GM18873 (cell line): Measurements from ENCODE around the gene RNF31.
A peak's percentile ranks its signal among the peaks of the same experiment; 100 is the strongest.

Experiments used
- ATAC-seq: cut with Tn5 transposase; IDR thresholded peaks from one replicate; pipeline ENCODE4 v1.9.1; 2021; ENCODE audit warnings: mild to moderate bottlenecking, moderate library complexity, moderate number of reproducible peaks; ENCODE audit not compliant: unreplicated experiment, low FRiP score

Gene RNF31

GRCh38 chr14:24155100-24155499 is 7.8 kb downstream of the RNF31 start:
- no peak for ATAC-seq

DNA sequence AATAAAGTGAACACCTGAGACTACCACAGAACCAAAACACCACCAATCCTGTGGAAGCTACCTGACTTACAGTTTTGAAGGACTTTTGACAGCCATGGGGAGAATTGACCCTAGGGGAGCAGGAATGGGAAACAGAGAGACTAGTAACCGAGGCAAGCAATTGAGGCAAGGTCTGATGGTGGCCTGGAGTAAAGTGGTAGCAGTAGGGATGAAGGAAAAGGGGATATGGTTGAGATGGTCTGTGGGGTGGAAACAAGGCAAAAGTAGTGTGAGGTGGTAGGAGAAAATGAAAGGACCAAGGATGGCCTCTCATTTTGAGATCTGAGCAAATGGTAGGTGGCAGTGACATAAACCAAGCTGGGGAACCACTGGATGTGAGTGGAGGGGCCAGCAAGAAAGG is 9.5 kb downstream of the RNF31 start:
- ATAC-seq, result no peak

DNA sequence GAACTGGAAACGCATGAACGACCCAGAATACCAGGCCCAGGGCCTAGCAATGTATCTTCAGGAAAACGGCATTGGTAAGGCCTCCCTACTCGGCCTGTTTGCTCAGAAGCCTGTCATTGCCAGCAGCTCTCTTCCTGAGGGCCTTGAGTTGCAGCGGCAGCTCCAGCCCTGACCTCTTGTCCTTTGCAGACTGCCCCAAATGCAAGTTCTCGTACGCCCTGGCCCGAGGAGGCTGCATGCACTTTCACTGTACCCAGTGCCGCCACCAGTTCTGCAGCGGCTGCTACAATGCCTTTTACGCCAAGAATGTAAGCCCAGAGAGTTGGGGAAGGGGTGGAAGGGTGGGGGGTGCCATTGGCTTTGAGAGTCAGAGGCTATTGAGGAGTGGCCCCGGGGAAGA is 10.0 kb downstream of the RNF31 start:
- ATAC-seq, result no peak

DNA sequence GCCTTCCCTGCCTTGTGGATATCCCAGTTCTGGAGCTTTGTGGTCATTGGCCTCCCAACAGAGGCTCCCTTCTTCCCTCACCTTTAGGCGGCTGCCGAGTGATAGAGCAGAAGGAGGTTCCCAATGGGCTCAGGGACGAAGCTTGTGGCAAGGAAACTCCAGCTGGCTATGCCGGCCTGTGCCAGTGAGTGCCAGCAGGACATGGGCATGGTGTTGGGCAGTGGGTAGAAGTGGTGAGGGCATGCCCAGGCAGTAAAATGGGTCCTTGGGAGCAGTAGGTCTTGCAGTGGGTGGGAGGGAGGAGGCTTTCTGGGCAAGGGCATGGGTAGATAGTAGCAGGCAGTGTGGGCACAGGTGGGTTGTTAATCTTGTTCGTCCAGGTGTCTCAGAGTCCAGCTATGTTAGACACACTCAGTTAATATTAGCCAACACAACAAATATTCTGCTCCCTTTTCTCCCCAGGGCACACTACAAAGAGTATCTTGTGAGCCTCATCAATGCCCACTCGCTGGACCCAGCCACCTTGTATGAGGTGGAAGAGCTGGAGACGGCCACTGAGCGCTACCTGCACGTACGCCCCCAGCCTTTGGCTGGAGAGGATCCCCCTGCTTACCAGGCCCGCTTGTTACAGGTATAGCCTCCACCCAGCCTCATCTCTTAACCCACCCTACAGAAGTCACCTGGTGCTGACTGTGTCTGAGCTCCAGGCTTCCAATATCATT is 12.6 kb downstream of the RNF31 start:
- ATAC-seq, result no peak

DNA sequence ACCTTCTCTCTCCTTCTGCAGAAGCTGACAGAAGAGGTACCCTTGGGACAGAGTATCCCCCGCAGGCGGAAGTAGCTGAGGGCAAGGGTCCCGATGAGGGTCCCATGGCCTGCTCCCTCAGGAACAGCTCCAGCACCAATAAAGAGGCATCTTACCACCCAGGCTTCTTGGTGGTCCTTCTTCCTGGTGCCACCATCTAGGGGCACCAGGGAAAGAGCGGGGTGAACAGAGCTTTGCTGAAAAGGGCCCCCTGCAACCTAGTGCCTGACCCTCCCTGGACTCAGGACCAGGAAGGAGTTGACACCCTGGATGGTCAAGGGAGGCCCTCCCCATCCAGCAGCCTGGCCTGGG is 13.2 kb downstream of the RNF31 start:
- peak; percentile 3 for ATAC-seq

DNA sequence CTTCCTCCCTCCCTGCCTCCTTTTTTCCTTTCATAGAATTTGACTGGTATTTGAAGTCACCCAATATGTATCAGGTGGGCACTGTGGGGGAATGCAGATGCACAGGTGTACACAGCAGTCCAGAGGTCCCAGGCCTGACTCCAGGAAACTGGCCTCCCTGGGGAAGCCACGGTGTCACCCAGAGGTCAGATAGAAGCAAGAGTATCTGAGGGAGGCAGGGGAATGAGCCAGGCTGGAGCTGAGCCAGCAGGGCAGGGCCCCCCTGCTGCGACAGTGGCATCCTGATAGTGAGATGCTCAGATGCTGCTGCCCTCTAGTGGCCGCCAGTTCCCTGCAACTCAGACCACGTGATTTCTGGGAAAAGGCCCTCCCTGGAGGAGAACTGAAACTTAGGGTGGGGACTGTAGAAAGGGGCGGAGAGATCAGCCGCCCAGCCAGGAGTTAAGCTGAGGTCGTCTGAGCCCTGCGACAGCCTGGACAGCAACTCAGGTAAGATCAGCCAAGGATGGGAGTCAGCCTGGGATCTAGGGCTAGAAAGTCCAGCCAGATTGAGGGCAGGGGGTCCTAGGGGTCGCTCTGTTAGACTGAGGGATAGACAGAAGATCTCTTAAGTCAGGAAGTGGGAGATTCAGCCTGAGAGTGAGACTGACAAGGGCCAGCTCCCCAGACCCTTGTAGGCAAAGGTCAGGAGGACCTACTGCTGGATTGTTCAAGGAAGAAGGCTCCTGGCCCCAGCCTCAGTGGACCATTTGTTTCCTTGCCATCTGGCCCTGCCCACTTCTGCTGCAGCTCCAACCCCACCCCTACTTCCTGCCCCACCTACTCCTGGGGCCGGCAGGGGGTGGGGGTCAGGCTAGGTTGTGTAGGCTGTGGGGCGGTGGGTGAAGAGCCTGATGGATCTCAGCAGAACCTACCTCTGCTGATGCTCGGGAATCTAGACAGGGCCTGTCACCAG is 13.8 kb downstream of the RNF31 start, which contains the start of gene IRF9:
IRF9 (plus strand) TSS at position 416 of the 955 bp plus-strand sequence. CDS start 880 bp downstream, outside the sequence.
- ATAC-seq, result peak; percentile 66

DNA sequence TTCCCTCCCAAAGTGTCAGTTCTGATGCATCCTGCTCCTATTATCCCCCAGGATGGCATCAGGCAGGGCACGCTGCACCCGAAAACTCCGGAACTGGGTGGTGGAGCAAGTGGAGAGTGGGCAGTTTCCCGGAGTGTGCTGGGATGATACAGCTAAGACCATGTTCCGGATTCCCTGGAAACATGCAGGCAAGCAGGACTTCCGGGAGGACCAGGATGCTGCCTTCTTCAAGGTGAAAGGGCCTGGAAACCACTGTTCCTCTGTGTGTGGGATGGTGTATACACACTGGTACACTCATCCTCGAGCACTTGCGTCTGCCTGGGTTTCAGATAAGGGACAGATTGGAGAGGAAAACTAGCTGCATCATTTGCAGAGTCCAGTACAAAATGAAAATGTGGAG is 14.8 kb downstream of the RNF31 start:
- no peak for ATAC-seq

DNA sequence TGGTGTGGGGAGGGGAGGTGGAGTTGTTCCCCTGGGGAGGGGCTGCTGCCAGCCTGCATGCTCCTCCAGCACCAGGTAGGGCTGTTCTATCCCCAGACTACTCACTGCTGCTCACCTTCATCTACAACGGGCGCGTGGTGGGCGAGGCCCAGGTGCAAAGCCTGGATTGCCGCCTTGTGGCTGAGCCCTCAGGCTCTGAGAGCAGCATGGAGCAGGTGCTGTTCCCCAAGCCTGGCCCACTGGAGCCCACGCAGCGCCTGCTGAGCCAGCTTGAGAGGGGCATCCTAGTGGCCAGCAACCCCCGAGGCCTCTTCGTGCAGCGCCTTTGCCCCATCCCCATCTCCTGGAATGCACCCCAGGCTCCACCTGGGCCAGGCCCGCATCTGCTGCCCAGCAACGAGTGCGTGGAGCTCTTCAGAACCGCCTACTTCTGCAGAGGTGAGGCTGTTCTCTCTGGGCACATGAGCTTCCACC is 17.3 kb downstream of the RNF31 start:
- ATAC-seq, result no peak

- ATAC-seq, result no peak
These were observed 18.5 kb downstream of the RNF31 start for GRCh38 chr14:24165785-24166184.

GRCh38 chr14:24167469-24168114 is 20.3 kb downstream of the RNF31 start:
- ATAC-seq, result no peak

DNA sequence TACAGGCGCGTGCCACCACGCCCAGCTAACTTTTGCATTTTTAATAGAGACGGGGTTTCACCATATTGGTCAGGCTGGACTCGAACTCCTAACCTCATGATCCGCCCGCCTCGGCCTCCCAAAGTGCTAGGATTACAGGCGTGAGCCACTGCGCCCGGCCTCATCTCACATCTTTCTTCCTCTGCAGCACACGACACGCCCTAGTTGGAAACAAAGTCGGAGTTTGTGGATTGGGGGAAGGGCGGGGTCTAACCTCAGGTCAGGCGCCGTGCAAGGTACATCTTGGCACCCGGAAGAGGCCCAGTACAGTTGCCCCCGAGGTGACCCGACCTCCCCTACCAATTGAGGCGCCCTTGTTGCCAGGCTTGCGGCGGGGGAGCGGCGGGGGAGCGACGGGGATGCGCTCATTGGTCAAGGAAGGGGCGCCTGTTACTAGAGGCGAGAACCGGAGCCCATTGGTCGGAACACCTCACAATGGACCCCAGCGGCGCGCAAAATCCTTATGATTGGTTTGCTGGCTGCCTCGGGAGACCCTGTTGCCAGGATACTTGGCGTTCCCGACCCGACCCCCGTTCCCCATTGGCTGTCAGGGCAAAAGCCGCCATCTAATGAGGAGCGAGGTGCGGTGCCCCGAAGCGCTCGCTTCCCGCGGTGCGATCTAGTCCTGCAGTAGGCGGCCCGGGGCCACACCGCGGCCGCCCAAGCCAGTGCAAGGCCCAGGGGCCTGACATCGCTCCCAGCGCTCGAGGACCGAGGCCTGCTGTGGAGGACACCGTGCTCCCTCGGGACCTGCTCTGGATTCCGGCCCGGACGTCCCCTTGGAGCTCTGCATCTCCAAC is 24.3 kb downstream of the RNF31 start, which contains the start of gene REC8:
REC8 (plus strand) TSS at position 659 of the 839 bp plus-strand sequence. CDS start 473 bp downstream, outside the sequence.
- ATAC-seq, result peak; percentile 76

GRCh38 chr14:24172261-24172860 is 25.1 kb downstream of the RNF31 start:
- no peak for ATAC-seq

DNA sequence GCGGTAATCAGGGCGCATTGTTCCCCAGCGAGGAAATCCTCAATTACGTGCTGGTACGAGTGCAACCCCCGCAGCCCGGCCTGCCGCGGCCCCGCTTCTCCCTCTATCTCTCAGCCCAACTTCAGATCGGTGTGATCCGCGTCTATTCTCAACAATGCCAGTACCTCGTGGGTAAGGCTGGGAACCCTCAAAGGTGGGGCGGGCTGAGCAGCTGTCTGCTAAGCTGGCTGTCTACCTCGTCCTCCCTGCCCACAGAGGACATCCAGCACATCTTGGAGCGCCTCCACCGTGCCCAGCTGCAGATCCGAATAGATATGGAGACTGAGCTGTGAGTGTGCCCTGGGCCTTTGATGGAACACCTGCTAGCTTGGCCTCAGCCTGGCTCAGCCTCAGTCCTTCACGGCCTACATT is 25.6 kb downstream of the RNF31 start:
- ATAC-seq, result no peak

DNA sequence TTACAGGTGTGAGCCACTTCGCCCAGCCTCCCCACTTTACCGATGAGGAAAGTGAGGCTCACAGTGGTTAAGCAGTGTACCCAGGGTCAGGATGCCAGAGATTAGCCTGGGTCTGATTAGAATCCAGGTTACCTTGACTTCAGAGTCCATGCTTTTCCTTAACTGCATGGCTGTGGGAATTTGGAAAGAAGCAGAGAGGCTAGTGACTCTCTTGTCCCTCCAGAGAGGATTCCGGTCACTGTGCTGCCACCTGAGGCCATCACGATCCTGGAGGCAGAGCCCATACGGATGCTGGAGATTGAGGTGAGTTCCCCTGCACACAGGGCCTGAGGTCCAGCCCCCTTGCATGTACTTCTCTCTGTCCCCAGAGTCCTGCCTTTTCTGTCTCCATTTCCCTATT is 29.3 kb downstream of the RNF31 start:
- ATAC-seq, result no peak

- no peak for ATAC-seq
These were observed 29.9 kb downstream of the RNF31 start for GRCh38 chr14:24177041-24177825.

DNA sequence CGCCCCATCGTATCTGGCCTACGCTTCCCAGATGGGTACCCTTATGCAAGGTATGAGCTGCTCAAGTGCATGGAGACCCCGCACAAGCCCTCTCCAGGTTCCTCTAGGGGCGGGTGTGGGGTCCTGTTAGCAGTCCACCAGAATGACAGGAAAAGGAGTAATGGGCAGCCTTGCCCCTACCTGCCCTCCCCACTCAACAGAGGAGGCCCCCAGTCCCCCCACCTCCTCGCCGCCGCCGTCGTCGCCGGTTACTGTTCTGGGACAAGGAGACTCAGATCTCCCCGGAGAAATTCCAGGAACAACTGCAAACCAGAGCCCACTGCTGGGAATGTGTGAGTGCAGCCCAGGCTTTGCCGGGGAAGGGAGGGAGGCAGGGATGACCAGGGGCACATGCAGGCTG is 30.6 kb downstream of the RNF31 start:
- ATAC-seq, result no peak

GRCh38 chr14:24178399-24179178 is 31.3 kb downstream of the RNF31 start:
- no peak for ATAC-seq
